Ishikawa (cell line): ENCODE measurements around the gene TXNDC2.

Source experiments
- CEBPB ChIP-seq: IDR thresholded peaks from 2 replicates; pipeline ENCODE4 v1.6.1; 2012
- CREB1 ChIP-seq: IDR thresholded peaks from 2 replicates; pipeline ENCODE4 v1.6.1; 2012; ENCODE audit warnings: low read depth
- EGR1 ChIP-seq: IDR thresholded peaks from 2 replicates; pipeline ENCODE4 v1.6.1; 2012
- EP300 ChIP-seq: IDR thresholded peaks from 2 replicates; pipeline ENCODE4 v1.6.1; 2012; ENCODE audit warnings: borderline replicate concordance
- FOXM1 ChIP-seq: IDR thresholded peaks from 2 replicates; pipeline ENCODE4 v1.6.1; 2012; ENCODE audit warnings: low read depth, borderline replicate concordance
- MAX ChIP-seq: IDR thresholded peaks from 2 replicates; pipeline ENCODE4 v1.6.1; 2012
- NFIC ChIP-seq: IDR thresholded peaks from 2 replicates; pipeline ENCODE4 v1.6.1; 2012
- RAD21 ChIP-seq: IDR thresholded peaks from 2 replicates; pipeline ENCODE4 v1.6.1; 2012; ENCODE audit warnings: low read depth
- REST ChIP-seq: IDR thresholded peaks from 2 replicates; pipeline ENCODE4 v1.6.1; 2012; ENCODE audit warnings: low read depth, mild to moderate bottlenecking
- TAF1 ChIP-seq: IDR thresholded peaks from 2 replicates; pipeline ENCODE4 v1.6.1; 2012; ENCODE audit warnings: low read depth, mild to moderate bottlenecking
- TCF12 ChIP-seq: IDR thresholded peaks from 2 replicates; pipeline ENCODE4 v1.6.1; 2012; ENCODE audit warnings: low read depth
- TEAD4 ChIP-seq: IDR thresholded peaks from 2 replicates; pipeline ENCODE4 v1.6.1; 2012
- USF1 ChIP-seq: IDR thresholded peaks from 2 replicates; pipeline ENCODE4 v1.6.1; 2012
- YY1 ChIP-seq: IDR thresholded peaks from 2 replicates; pipeline ENCODE4 v1.6.1; 2012; ENCODE audit warnings: low read depth
- ZBTB7A ChIP-seq: IDR thresholded peaks from 2 replicates; pipeline ENCODE4 v1.6.1; 2012; ENCODE audit warnings: low read depth

The TXNDC2 gene

GRCh38 chr18:9916808-9917207 is 31.0 kb downstream of the TXNDC2 start:
- no peak for TF ChIP-seq YY1
- no peak for TF ChIP-seq TCF12
- TF ChIP-seq USF1: no peak
- TF ChIP-seq RAD21: no peak
- TF ChIP-seq TAF1: no peak

GRCh38 chr18:9918016-9918680 is 32.4 kb downstream of the TXNDC2 start:
- TF ChIP-seq EGR1: no peak
- no peak for TF ChIP-seq REST
- no peak for TF ChIP-seq MAX
- TF ChIP-seq YY1: no peak
- no peak for TF ChIP-seq RAD21
- no peak for TF ChIP-seq NFIC
- TF ChIP-seq CREB1: no peak
- no peak for TF ChIP-seq USF1
- no peak for TF ChIP-seq CEBPB
- no peak for TF ChIP-seq TAF1
- TF ChIP-seq TEAD4: no peak
- TF ChIP-seq TCF12: no peak
- no peak for TF ChIP-seq FOXM1

- TF ChIP-seq EGR1 (no peak), MAX (no peak), FOXM1 (no peak), TAF1 (no peak), RAD21 (no peak), REST (no peak), NFIC (no peak), ZBTB7A (no peak), TEAD4 (no peak), TCF12 (no peak), YY1 (no peak), USF1 (no peak), CREB1 (no peak), EP300 (no peak), CEBPB (no peak)
Measured at GRCh38 chr18:9919564-9920232, 33.9 kb downstream of the TXNDC2 start.

GRCh38 chr18:9922592-9923311 is 37.0 kb downstream of the TXNDC2 start:
- TF ChIP-seq MAX (no peak), TEAD4 (no peak), USF1 (no peak), TCF12 (no peak), YY1 (no peak), EP300 (no peak), CREB1 (no peak), RAD21 (no peak), TAF1 (no peak), NFIC (no peak), CEBPB (no peak), REST (no peak), FOXM1 (no peak), ZBTB7A (no peak), EGR1 (no peak)
